ENCODE results near the gene MSRB1. TPM values are rescaled to one million over a fixed set of nuclear protein-coding genes. Genes with fewer than 3 reads are reported as not detected.
A peak's percentile ranks its signal among the peaks of the same experiment; 100 is the strongest.

The MSRB1 gene
- total RNA-seq, 1 experiment from 2014 or later: 5.8 TPM

- BruUV-seq (replicated peaks): no TSS peak
- Mint-ChIP-seq H3K9me3 (ENCODE audit: unreplicated experiment) (no peaks in the 10 kb centered on the region), H3K4me1 (ENCODE audit: insufficient read depth, unreplicated experiment) (peaks cover 13% of the 10 kb centered on the region), H3K27me3 (ENCODE audit: insufficient read depth, unreplicated experiment) (no peaks in the 10 kb centered on the region), H3K36me3 (ENCODE audit: insufficient read depth, unreplicated experiment) (peaks cover 14% of the 10 kb centered on the region), H3K27ac (ENCODE audit: low read depth, unreplicated experiment) (peak within 1 kb of the TSS; percentile 95), H3K4me3 (ENCODE audit: unreplicated experiment) (peak within 1 kb of the TSS; percentile 92)
- peak; percentile 92 for DNase-seq (ENCODE audit: unreplicated experiment)
- intact Hi-C loops (cut with micrococcal nuclease): no loop called here
- TF ChIP-seq, protein P1, sequence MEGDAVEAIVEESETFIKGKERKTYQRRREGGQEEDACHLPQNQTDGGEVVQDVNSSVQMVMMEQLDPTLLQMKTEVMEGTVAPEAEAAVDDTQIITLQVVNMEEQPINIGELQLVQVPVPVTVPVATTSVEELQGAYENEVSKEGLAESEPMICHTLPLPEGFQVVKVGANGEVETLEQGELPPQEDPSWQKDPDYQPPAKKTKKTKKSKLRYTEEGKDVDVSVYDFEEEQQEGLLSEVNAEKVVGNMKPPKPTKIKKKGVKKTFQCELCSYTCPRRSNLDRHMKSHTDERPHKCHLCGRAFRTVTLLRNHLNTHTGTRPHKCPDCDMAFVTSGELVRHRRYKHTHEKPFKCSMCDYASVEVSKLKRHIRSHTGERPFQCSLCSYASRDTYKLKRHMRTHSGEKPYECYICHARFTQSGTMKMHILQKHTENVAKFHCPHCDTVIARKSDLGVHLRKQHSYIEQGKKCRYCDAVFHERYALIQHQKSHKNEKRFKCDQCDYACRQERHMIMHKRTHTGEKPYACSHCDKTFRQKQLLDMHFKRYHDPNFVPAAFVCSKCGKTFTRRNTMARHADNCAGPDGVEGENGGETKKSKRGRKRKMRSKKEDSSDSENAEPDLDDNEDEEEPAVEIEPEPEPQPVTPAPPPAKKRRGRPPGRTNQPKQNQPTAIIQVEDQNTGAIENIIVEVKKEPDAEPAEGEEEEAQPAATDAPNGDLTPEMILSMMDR (IDR thresholded peaks at IDR 0.05; ENCODE audit: unreplicated experiment): no peak
- ChIA-PET CTCF (interaction anchor here (0.5 to 0.8 kb wide), 5 partner anchors 11 to 176 kb away, joined by 3 to 5 read pairs (median 3); no protein-coding TSS in a partner anchor), POLR2A (interaction anchor here (0.6 to 2.7 kb wide), 25 partner anchors 8 to 797 kb away, joined by 3 to 35 read pairs (median 5); partner anchors contain the start of genes GFER, NDUFB10, NTHL1 and NUBP2)
Measured at GRCh38 chr16:1971796-1972489, 28.9 kb upstream of the MSRB1 start, which contains the start of gene TBL3. TBL3 (plus strand) TSS chr16:1972053; CDS start chr16:1972165, 112 bp downstream.

- Mint-ChIP-seq H3K4me3 (ENCODE audit: unreplicated experiment) (no peak overlapping the region), H3K36me3 (ENCODE audit: insufficient read depth, unreplicated experiment) (peaks cover 31% of the 10 kb centered on the region), H3K4me1 (ENCODE audit: insufficient read depth, unreplicated experiment) (peaks cover 18% of the 10 kb centered on the region), H3K9me3 (ENCODE audit: unreplicated experiment) (no peaks in the 10 kb centered on the region), H3K27ac (ENCODE audit: low read depth, unreplicated experiment) (no peak overlapping the region), H3K27me3 (ENCODE audit: insufficient read depth, unreplicated experiment) (no peaks in the 10 kb centered on the region)
- BruUV-seq (replicated peaks): no TSS peak
- no peak for DNase-seq (ENCODE audit: unreplicated experiment)
- ChIA-PET POLR2A (interaction anchor here (1.0 kb wide), 1 partner anchor 15 kb away, joined by 5 read pairs; the partner anchor contains the start of gene GFER), CTCF (no interaction called here)
- TF ChIP-seq, protein P1 (IDR thresholded peaks at IDR 0.05; ENCODE audit: unreplicated experiment): no peak
- intact Hi-C loops (cut with micrococcal nuclease): no loop called here
Measured at GRCh38 chr16:1968146-1968953, 25.4 kb upstream of the MSRB1 start.

GRCh38 chr16:1966460-1966859 lies 23.5 kb upstream of the MSRB1 start, which contains the start of gene RNF151:
RNF151 (plus strand) TSS chr16:1966856; CDS start chr16:1966882, 26 bp downstream.
- Mint-ChIP-seq H3K4me1 (ENCODE audit: insufficient read depth, unreplicated experiment) (peaks cover 15% of the 10 kb centered on the region), H3K4me3 (ENCODE audit: unreplicated experiment) (peak within 1 kb of the TSS; percentile 78), H3K9me3 (ENCODE audit: unreplicated experiment) (no peaks in the 10 kb centered on the region), H3K27ac (ENCODE audit: low read depth, unreplicated experiment) (peak within 1 kb of the TSS; percentile 95), H3K36me3 (ENCODE audit: insufficient read depth, unreplicated experiment) (peaks cover 46% of the 10 kb centered on the region), H3K27me3 (ENCODE audit: insufficient read depth, unreplicated experiment) (no peaks in the 10 kb centered on the region)
- TF ChIP-seq, protein P1 (IDR thresholded peaks at IDR 0.05; ENCODE audit: unreplicated experiment): no peak
- intact Hi-C loops (cut with micrococcal nuclease): no loop called here
- POLR2A ChIA-PET: interaction anchor here (0.5 to 8.9 kb wide), 12 partner anchors 14 to 497 kb away, joined by 3 to 72 read pairs (median 21); partner anchors contain the start of genes FAHD1, HAGH, NOXO1 and NUBP2
- CTCF ChIA-PET: interaction anchor here (0.6 to 1.4 kb wide), 4 partner anchors 14 to 237 kb away, joined by 3 to 7 read pairs (median 3); no protein-coding TSS in a partner anchor
- DNase-seq (ENCODE audit: unreplicated experiment): no peak
- no TSS peak for BruUV-seq (replicated peaks)
